K562 (cell line): ENCODE measurements around the gene TMEM132D. TPM values are rescaled to one million over a fixed set of nuclear protein-coding genes. Genes with fewer than 3 reads are reported as not detected.

Experiments used
- ATAC-seq: fragments of 200-7000 bp; cut with Tn5 transposase; 3 replicates; pipeline ENCODE4 v1.9.1; 2020; ENCODE audit warnings: moderate library complexity
- BruUV-seq: library from RNA; stranded (reverse); fragments of 400-500 nt; replicated peaks from 2 replicates; lab custom pipeline; 2021; lab: Mats Ljungman, UMichigan
- CTCF ChIA-PET: fragments of 300-600 bp; formaldehyde crosslinking; extraction: SDS; loops from one replicate; lab custom pipeline; 2021; ENCODE audit warnings: low intra/inter-chr PET ratio; lab: Yijun Ruan, JAX
- POLR2A ChIA-PET: fragments of 300-600, 350-650 bp; sonication (Branson Sonifier 250); formaldehyde crosslinking; extraction: SDS; loops from one replicate; lab custom pipeline; 2021; ENCODE audit warnings: antibody characterized with exemption, inconsistent platforms; lab: Yijun Ruan, JAX
- DNase-seq, 4 experiments: peaks; one replicate each; pipeline versions ENCODE4 v3.0.0 to v3.0.0-alpha.2; 2011 to 2018; ENCODE audit warnings: low spot score in 3 of 4, mixed read lengths in 3 of 4; ENCODE audit errors: extremely low read depth in 1 of 4
- FAIRE-seq: peaks from 2 replicates; lab custom pipeline; 2011; peaks lifted over from hg19 to GRCh38; lab: Jason Lieb, UNC
- H2AFZ ChIP-seq: 2 replicates; pipeline ENCODE4 v1.6.0; 2011; ENCODE audit warnings: low read depth, low read length, control low read depth, inconsistent platforms
- H3K27ac ChIP-seq: fragments of 200-600 bp; 3 replicates; pipeline ENCODE4 v1.8.0; 2011; ENCODE audit warnings: low read depth, mild to moderate bottlenecking, control low read depth, inconsistent platforms, low read length, moderate library complexity, mixed read lengths; ENCODE audit errors: extremely low read depth
- H3K27me3 ChIP-seq, 2 experiments: fragments of 300-600 bp in 1 of 2; 2 replicates in 1 of 2; 3 replicates in 1 of 2; pipeline versions ENCODE4 v1.6.0 to v1.8.0; 2011; ENCODE audit warnings: inconsistent platforms in 2 of 2, low read length in 2 of 2, mild to moderate bottlenecking in 1 of 2, mixed read lengths in 1 of 2, moderate library complexity in 1 of 2; ENCODE audit not compliant: control insufficient read depth in 2 of 2, insufficient read depth in 2 of 2
- H3K36me3 ChIP-seq: fragments of 300-600 bp; 3 replicates; pipeline ENCODE4 v1.8.0; 2011; ENCODE audit warnings: mild to moderate bottlenecking, low read length, inconsistent platforms; ENCODE audit not compliant: control insufficient read depth, insufficient read depth
- H3K4me1 ChIP-seq, 2 experiments: fragments of 200-600 bp in 1 of 2; replicated peaks in 1 of 2; 2 replicates in 1 of 2; 3 replicates in 1 of 2; pipeline versions ENCODE4 v1.5.1 to v1.8.0; 2011; ENCODE audit warnings: inconsistent platforms in 2 of 2, low read length in 2 of 2, mild to moderate bottlenecking in 1 of 2, mixed read lengths in 1 of 2, moderate library complexity in 1 of 2; ENCODE audit not compliant: control insufficient read depth in 2 of 2, insufficient read depth in 2 of 2
- H3K4me2 ChIP-seq: 2 replicates; pipeline ENCODE4 v1.6.1; 2011; ENCODE audit warnings: low read length, control low read depth, inconsistent platforms, mixed read lengths; ENCODE audit not compliant: insufficient read depth
- H3K4me3 ChIP-seq: fragments of 200-600 bp; sonication (generic), shearing (Covaris generic); 2 replicates; pipeline ENCODE4 v1.5.1; 2016; ENCODE audit warnings: control low read depth, inconsistent platforms
- H3K79me2 ChIP-seq: fragments of 200-600 bp; 3 replicates; pipeline ENCODE4 v1.8.0; 2011; ENCODE audit warnings: low read length, inconsistent platforms; ENCODE audit not compliant: control insufficient read depth, insufficient read depth
- H3K9ac ChIP-seq, 2 experiments: 2 replicates each; pipeline versions ENCODE4 v1.6.0 to v1.6.1; 2011; ENCODE audit warnings: low read depth in 2 of 2, low read length in 2 of 2, control low read depth in 1 of 2, inconsistent platforms in 1 of 2, mild to moderate bottlenecking in 1 of 2, mixed read lengths in 1 of 2; ENCODE audit not compliant: insufficient read depth in 1 of 2
- H3K9me1 ChIP-seq: one replicate; pipeline ENCODE4 v1.6.0; 2011; ENCODE audit warnings: inconsistent platforms, mild to moderate bottlenecking, low read length, moderate library complexity; ENCODE audit not compliant: control insufficient read depth, insufficient read depth
- H3K9me3 ChIP-seq: replicated peaks from 2 replicates; pipeline ENCODE4 v1.5.1; 2011; ENCODE audit warnings: low read depth, low read length, inconsistent platforms; ENCODE audit not compliant: control insufficient read depth, insufficient read depth
- H4K20me1 ChIP-seq: replicated peaks from 2 replicates; pipeline ENCODE4 v1.6.1; 2011; ENCODE audit warnings: low read length, inconsistent platforms, mixed read lengths; ENCODE audit not compliant: control insufficient read depth, insufficient read depth
- CREBBP ChIP-seq: IDR thresholded peaks from one replicate; pipeline ENCODE4 v1.6.1; 2012; ENCODE audit warnings: low read depth, mild to moderate bottlenecking, control low read depth, inconsistent platforms, low read length
- E2F8 ChIP-seq: fragments of 450-650 bp; IDR thresholded peaks from 2 replicates; pipeline ENCODE4 v1.7.1; 2018; ENCODE audit warnings: mild to moderate bottlenecking, low read depth; ENCODE audit not compliant: partially characterized antibody
- ELK3 ChIP-seq: fragments of 450-650 bp; formaldehyde crosslinking; IDR thresholded peaks from 2 replicates; pipeline ENCODE4 v1.4.0; 2020; ENCODE audit warnings: mild to moderate bottlenecking
- HDAC3 ChIP-seq: fragments of 450-650 bp; IDR thresholded peaks from 2 replicates; pipeline ENCODE4 v1.6.1; 2018; ENCODE audit warnings: borderline replicate concordance, mild to moderate bottlenecking, moderate library complexity; ENCODE audit not compliant: partially characterized antibody
- HSF4 ChIP-seq: fragments of 250-450 bp; sonication (Bioruptor Pico); IDR thresholded peaks from 2 replicates; pipeline ENCODE4 v2.1.2; 2022; ENCODE audit warnings: mild to moderate bottlenecking, moderate library complexity, borderline replicate concordance
- LARP7 ChIP-seq: fragments of 450-650 bp; IDR thresholded peaks from 2 replicates; pipeline ENCODE4 v1.6.1; 2016
- NR0B1 ChIP-seq: fragments of 450-650 bp; IDR thresholded peaks from one replicate; pipeline ENCODE4 v1.6.1; 2018; ENCODE audit warnings: mild to moderate bottlenecking, moderate library complexity; ENCODE audit not compliant: partially characterized antibody
- RAD51 ChIP-seq: fragments of 450-650 bp; IDR thresholded peaks from 2 replicates; pipeline ENCODE4 v1.7.1; 2016; ENCODE audit warnings: low read depth, mild to moderate bottlenecking, borderline replicate concordance
- SETDB1 ChIP-seq: IDR thresholded peaks from one replicate; pipeline ENCODE4 v1.6.1; 2012; ENCODE audit warnings: low read length, control low read depth, inconsistent platforms
- SOX6 ChIP-seq: fragments of 450-650 bp; IDR thresholded peaks from 2 replicates; pipeline ENCODE4 v1.6.1; 2014; ENCODE audit warnings: mild to moderate bottlenecking
- TRIM25 ChIP-seq: fragments of 450-650 bp; IDR thresholded peaks from 2 replicates; pipeline ENCODE4 v1.7.0; 2016; ENCODE audit warnings: borderline replicate concordance
- ZNF395 ChIP-seq: fragments of 200-800 bp; sonication (Bioruptor generic); IDR thresholded peaks from 2 replicates; pipeline ENCODE4 v1.6.1; 2017; ENCODE audit warnings: missing genetic modification characterization, missing compliant biosample characterization
- ZSCAN32 ChIP-seq: fragments of 450-650 bp; formaldehyde crosslinking; IDR thresholded peaks from 2 replicates; pipeline ENCODE4 v1.4.0; 2020; ENCODE audit warnings: mild to moderate bottlenecking, moderate library complexity
- WGBS: fragments of 100-300 bp; shearing (Covaris generic); methylation state at CpG from one replicate; pipeline ENCODE4 v1.1.6; 2016; ENCODE audit warnings: low coverage, mixed read lengths; ENCODE audit not compliant: insufficient coverage; ENCODE audit errors: missing lambda C conversion rate; 5-methylcytosine and 5-hydroxymethylcytosine counted together
- in situ Hi-C: fragments of 300-500 bp; cut with MboI; formaldehyde crosslinking; loops from 4 replicates; pipeline ENCODE4 v1.15.0; 2018; ENCODE audit warnings: inconsistent platforms, mixed read lengths
- intact Hi-C: fragments of 100-400 bp; cut with micrococcal nuclease; formaldehyde crosslinking; loops from 2 replicates; pipeline ENCODE4 v1.14.2; 2022
- polyA plus RNA-seq, 8 experiments: library from polyadenylated mRNA; depleted of rRNA in 4 of 8; stranded (reverse) in 5 of 8; unstranded in 3 of 8; fragments of >200 nt; fragmentation: Nextera tagmentation in 2 of 8; fragmentation: Illumina TruSeq in 1 of 8; extraction: Ambion mirVana in 2 of 8; extraction: Trizol in 1 of 8; gene quantifications; 2 replicates each; pipeline versions ENCODE4 v1.2.1 to v1.2.3, GENCODE V29; 2011 to 2014; ENCODE audit warnings: inconsistent platforms in 1 of 8, missing spikeins in 1 of 8
- total RNA-seq, 7 experiments: library from RNA; depleted of rRNA in 6 of 7; stranded (reverse); fragments of >200 nt in 6 of 7; fragmentation: Illumina TruSeq in 2 of 7; extraction: Trizol in 2 of 7; gene quantifications; 2 replicates each; pipeline versions ENCODE4 v1.2.1 to v1.2.3, GENCODE V29; 2011 to 2021; ENCODE audit warnings: low replicate concordance in 1 of 7

The TMEM132D gene
- total and polyA plus RNA-seq, 9 of the 15 experiments (the other 6 are each of a cell fraction or from before 2014, with no cell fraction given) = not detected

- Histone ChIP-seq H2AFZ (no peak overlapping the region), H4K20me1 (no peaks in the 10 kb centered on the region; the same call in 1 of the 2 replicates), H3K4me3 (no peak overlapping the region), H3K36me3 (no peaks in the 10 kb centered on the region), H3K27ac (no peak overlapping the region), H3K9ac (no peak overlapping the region), H3K4me1 (no peaks in the 10 kb centered on the region), H3K9me1 (no peaks in the 10 kb centered on the region), H3K9me3 (no peaks in the 10 kb centered on the region), H3K79me2 (no peaks in the 10 kb centered on the region), H3K27me3 (peaks cover 11 to 65% of the 10 kb centered on the region in 2 experiments; a peak in 4 of 5 replicates), H3K4me2 (no peak overlapping the region)
- in situ Hi-C loops (no loop called here), intact Hi-C loops (no loop called here)
- DNase-seq (no peak), FAIRE-seq (no peak), ATAC-seq (no peak)
- WGBS = 0% methylated on average over 3 of the region's 4 CpGs
- no TSS peak for BruUV-seq
- ChIA-PET CTCF (no interaction called here), POLR2A (no interaction called here)
- TF ChIP-seq RAD51 = no peak
- TF ChIP-seq TRIM25 = no peak
- TF ChIP-seq ZNF395 = no peak
- no peak for TF ChIP-seq HSF4 (CRISPR knock-in tag)
- no peak for TF ChIP-seq HDAC3
- no peak for TF ChIP-seq LARP7
- TF ChIP-seq NR0B1 = no peak
- no peak for TF ChIP-seq SOX6
- TF ChIP-seq E2F8 = no peak
- TF ChIP-seq CREBBP = no peak
- TF ChIP-seq ELK3 (CRISPR knock-in tag) = no peak
- TF ChIP-seq SETDB1 = no peak
- no peak for TF ChIP-seq ZSCAN32
These were observed 828.2 kb downstream of the TMEM132D start for GRCh38 chr12:129075460-129076208.
